ENCODE measurements around the gene DENND5A. TPM values are rescaled to one million over a fixed set of nuclear protein-coding genes. Genes with fewer than 3 reads are reported as not detected.

Gene DENND5A
- total RNA-seq: 10 to 100 TPM; 75.8 to 96.7 TPM

DNA sequence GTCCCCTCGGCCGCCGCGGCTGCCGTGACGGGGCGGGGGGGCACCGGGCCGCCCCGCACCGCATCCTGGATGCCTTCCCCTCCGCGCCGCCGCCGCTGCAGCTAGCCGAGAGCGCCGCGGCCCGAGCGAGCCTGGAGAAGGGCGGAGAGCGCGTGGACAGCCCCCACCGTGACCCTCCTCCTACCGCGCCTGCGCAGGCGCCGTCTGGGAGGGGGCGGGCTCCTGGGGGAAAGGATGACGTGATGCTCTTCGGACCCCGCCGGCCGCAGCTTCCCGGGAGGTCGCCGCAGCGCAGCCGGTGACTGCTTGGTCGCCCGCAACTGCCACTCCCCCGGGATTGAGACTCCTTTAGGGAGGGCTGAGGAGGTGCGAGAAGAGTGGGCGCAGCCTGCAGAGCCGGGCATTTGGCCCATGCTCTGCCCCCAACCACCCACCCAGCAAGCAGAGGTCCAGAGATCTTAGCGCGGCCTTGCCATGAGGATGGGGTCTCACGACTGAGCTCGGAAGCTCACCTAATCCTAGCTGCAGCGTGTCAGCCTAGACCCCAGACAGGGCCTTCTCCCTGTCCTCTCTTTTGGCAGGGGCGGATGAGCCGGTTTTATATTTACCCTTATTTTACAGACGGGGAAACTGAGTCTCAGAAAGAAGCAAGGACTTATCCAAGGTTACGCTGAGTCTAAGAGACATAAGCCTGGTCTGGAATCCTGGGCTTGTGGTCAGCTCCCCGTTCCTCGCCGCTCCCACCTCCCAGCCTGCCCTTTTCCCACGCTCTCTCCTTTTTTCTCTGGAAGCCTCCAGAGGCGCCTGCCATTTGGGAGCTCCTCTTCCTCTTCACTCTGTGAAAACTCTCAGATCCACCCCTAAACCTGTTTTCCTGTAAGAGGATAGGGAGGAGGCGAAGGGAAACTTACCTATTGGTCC lies at the start of gene DENND5A:
DENND5A (minus strand) TSS at position 140 of the 921 bp plus-strand sequence. CDS start 281 bp downstream, outside the sequence.
- DNase-seq (ENCODE audit: low spot score): peak; percentile 78
- Histone ChIP-seq H3K9me3 (no peaks in the 10 kb centered on the region), H3K27ac (peak within 1 kb of the TSS; percentile 90 to 94), H3K36me3 (no peaks in the 10 kb centered on the region), H3K4me3 (peak within 1 kb of the TSS; percentile 76 to 87), H3K27me3 (no peaks in the 10 kb centered on the region), H3K4me1 (peaks cover 0 to 21% of the 10 kb centered on the region in 2 donors)
- peak in 1 of 2 donors; percentile 10 for TF ChIP-seq CTCF (IDR thresholded peaks at IDR 0.05)

DNA sequence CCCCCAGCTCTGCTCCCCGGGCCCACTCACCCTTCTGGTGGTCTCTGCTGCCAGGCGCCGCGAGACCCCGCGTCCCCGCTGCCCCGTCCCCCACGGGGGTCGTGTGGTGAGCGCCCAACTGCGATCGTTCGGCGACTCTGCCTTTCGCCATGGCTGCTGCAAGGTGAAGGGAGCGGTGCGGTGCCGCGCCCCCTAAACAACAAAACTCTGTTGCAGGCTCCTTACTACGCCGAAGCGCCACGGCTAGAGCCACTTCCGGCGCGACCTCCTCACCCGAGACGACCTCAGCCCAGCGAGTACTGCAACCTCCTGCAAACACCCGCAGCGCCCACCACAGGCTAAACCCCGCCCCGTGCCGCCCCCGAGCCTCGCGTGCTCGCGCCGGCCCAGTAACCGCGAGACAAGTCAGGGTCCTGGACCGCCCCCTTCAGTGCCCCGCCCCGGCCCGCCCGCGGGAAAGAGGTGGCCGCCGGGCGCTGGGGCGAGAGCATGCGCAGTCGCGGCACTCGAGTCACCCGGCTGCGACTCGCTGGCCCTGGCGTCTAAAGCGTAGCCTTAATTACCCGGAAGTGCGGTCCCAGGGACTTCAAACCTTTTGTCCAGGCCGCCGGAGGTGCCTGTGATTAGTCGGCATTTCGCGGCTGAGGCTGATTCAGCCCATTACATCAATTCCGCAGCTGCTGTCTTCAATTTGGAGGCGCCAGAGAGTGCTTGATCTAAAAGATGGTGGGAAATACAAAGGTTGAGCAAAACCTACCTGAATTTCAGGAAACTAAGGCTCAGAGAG lies 49.3 kb upstream of the DENND5A start, which contains the start of gene TMEM41B:
TMEM41B (minus strand) TSS at position 303 of the 787 bp plus-strand sequence; CDS start at position 151, 152 bp downstream.
- Histone ChIP-seq H3K4me3 (peak within 1 kb of the TSS; percentile 91 to 94), H3K27me3 (no peaks in the 10 kb centered on the region), H3K4me1 (peaks cover 0 to 16% of the 10 kb centered on the region in 2 donors), H3K9me3 (no peaks in the 10 kb centered on the region), H3K36me3 (no peaks in the 10 kb centered on the region), H3K27ac (peak within 1 kb of the TSS; percentile 75 to 85)
- peak in 1 of 2 donors; percentile 37 for TF ChIP-seq CTCF (IDR thresholded peaks at IDR 0.05)
- DNase-seq (ENCODE audit: low spot score): peak; percentile 98

DNA sequence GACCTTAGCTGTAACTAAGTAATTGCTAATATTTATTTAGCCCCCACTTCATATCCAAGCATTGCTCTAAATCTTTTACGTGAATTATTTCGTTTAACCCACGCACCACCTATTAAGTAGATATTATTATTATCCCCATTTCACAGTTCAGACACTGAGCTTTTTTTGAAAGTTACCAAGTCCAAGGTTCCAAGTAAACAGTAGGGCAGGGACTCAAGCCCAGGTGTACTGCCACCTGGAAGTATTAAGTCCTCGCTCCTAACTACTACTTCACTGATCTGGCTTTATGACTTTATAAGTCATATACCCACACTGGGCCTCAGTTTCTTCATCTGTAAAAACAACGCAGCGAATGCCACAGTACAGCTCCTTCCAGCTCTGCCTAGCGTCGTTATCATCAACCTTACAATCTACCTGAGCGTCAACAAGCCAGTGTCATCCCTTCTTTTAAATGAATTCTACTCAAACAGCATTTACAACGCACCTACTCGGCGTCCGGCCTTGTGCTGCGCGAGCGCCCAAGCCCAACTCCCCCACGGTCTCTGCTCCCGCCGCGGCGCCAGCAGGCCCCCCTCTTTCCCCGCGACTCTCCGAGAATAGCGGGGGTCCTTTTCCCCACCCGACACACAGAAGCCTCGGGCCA lies 48.6 kb upstream of the DENND5A start:
- no peaks in the 10 kb centered on the region for H3K36me3 ChIP-seq
- no peak for TF ChIP-seq CTCF (IDR thresholded peaks at IDR 0.05)

GRCh38 chr11:9310485-9311090 lies 45.4 kb upstream of the DENND5A start:
- no peak overlapping the region for H3K27ac ChIP-seq
- no peaks in the 10 kb centered on the region for H3K27me3 ChIP-seq
- no peak for DNase-seq (ENCODE audit: low spot score)
- H3K36me3 ChIP-seq: no peaks in the 10 kb centered on the region
- H3K9me3 ChIP-seq: no peaks in the 10 kb centered on the region
- H3K4me3 ChIP-seq: no peak overlapping the region
- TF ChIP-seq CTCF (IDR thresholded peaks at IDR 0.05): no peak
- peaks cover 0 to 16% of the 10 kb centered on the region in 2 donors for H3K4me1 ChIP-seq

More for the DNA sequence above, 48.6 kb upstream of the DENND5A start:
- H3K4me1 ChIP-seq: peaks cover 0 to 16% of the 10 kb centered on the region in 2 donors
- no peaks in the 10 kb centered on the region for H3K27me3 ChIP-seq
- H3K27ac ChIP-seq: peak overlapping the region; percentile 75 to 85
- no peaks in the 10 kb centered on the region for H3K9me3 ChIP-seq
- DNase-seq (ENCODE audit: low spot score): no peak
- H3K4me3 ChIP-seq: peak overlapping the region; percentile 91 to 94

- no peaks in the 10 kb centered on the region for H3K27me3 ChIP-seq
- no peaks in the 10 kb centered on the region for H3K9me3 ChIP-seq
- DNase-seq (ENCODE audit: low spot score): no peak
- TF ChIP-seq CTCF (IDR thresholded peaks at IDR 0.05): no peak
- no peaks in the 10 kb centered on the region for H3K4me1 ChIP-seq
- H3K36me3 ChIP-seq: no peaks in the 10 kb centered on the region
- H3K27ac ChIP-seq: no peak overlapping the region
- no peak overlapping the region for H3K4me3 ChIP-seq
Measured at GRCh38 chr11:9304178-9304577, 39.0 kb upstream of the DENND5A start.

All from right atrium auricular region (tissue), 2 donors.